ENCODE measurements around the gene GPC6. TPM values are rescaled to one million over a fixed set of nuclear protein-coding genes. Genes with fewer than 3 reads are reported as not detected.
A peak's percentile ranks its signal among the peaks of the same experiment; 100 is the strongest.

The GPC6 gene
- polyA plus RNA-seq, 1 donor from 2014 or later = 9.0 TPM

GRCh38 chr13:93502071-93502470 lies 275.5 kb downstream of the GPC6 start:
- H2AFZ ChIP-seq (ENCODE audit: low read depth, low read length) = no peak overlapping the region
- no peaks in the 10 kb centered on the region for H3K9me2 ChIP-seq (ENCODE audit: insufficient read depth, low read length)
- H3K9ac ChIP-seq (ENCODE audit: low read length) = no peak overlapping the region
- no peak overlapping the region for H3K4me3 ChIP-seq (ENCODE audit: low read length)
- H3K79me2 ChIP-seq (replicated peaks; ENCODE audit: insufficient read depth, low read length) = peaks cover 3% of the 10 kb centered on the region
- no peaks in the 10 kb centered on the region for H3K9me3 ChIP-seq (ENCODE audit: low read length)
- H3F3A ChIP-seq (ENCODE audit: insufficient read depth, low read length, poor library complexity, severe bottlenecking) = no peaks in the 10 kb centered on the region
- no peak overlapping the region for H3K27ac ChIP-seq (ENCODE audit: low read length)
- no peaks in the 10 kb centered on the region for H3K36me3 ChIP-seq (ENCODE audit: insufficient read depth, low read length)
- no peak overlapping the region for H3K4me2 ChIP-seq (ENCODE audit: low read length)
- no peaks in the 10 kb centered on the region for H4K20me1 ChIP-seq (ENCODE audit: insufficient read depth)
- TF ChIP-seq EZH2 (IDR thresholded peaks at IDR 0.05; ENCODE audit: borderline replicate concordance, insufficient read depth, low read length, poor library complexity, severe bottlenecking) (no peak), POLR2AphosphoS5 (IDR thresholded peaks at IDR 0.05) (no peak), REST (IDR thresholded peaks at IDR 0.05; ENCODE audit: borderline replicate concordance) (no peak), SMC3 (conservative IDR thresholded peaks at IDR 0.05; ENCODE audit: poor library complexity) (no peak), EP300 (conservative IDR thresholded peaks at IDR 0.05; ENCODE audit: poor library complexity, severe bottlenecking) (no peak), RAD21 (conservative IDR thresholded peaks at IDR 0.05) (no peak), MXI1 (conservative IDR thresholded peaks at IDR 0.05; ENCODE audit: poor library complexity, severe bottlenecking) (no peak), TAF1 (IDR thresholded peaks at IDR 0.05; ENCODE audit: low read depth) (no peak)
- TF ChIP-seq, protein P1, sequence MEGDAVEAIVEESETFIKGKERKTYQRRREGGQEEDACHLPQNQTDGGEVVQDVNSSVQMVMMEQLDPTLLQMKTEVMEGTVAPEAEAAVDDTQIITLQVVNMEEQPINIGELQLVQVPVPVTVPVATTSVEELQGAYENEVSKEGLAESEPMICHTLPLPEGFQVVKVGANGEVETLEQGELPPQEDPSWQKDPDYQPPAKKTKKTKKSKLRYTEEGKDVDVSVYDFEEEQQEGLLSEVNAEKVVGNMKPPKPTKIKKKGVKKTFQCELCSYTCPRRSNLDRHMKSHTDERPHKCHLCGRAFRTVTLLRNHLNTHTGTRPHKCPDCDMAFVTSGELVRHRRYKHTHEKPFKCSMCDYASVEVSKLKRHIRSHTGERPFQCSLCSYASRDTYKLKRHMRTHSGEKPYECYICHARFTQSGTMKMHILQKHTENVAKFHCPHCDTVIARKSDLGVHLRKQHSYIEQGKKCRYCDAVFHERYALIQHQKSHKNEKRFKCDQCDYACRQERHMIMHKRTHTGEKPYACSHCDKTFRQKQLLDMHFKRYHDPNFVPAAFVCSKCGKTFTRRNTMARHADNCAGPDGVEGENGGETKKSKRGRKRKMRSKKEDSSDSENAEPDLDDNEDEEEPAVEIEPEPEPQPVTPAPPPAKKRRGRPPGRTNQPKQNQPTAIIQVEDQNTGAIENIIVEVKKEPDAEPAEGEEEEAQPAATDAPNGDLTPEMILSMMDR (IDR thresholded peaks at IDR 0.05; ENCODE audit: poor library complexity, severe bottlenecking) = no peak
- H3K27me3 ChIP-seq (ENCODE audit: insufficient read depth, low read depth, low read length) = no peaks in the 10 kb centered on the region

GRCh38 chr13:93502987-93503615 lies 276.5 kb downstream of the GPC6 start:
- H3K4me3 ChIP-seq (ENCODE audit: low read length) = peak overlapping the region; percentile 12
- no peaks in the 10 kb centered on the region for H3K27me3 ChIP-seq (ENCODE audit: insufficient read depth, low read depth, low read length)
- no peaks in the 10 kb centered on the region for H3K9me2 ChIP-seq (ENCODE audit: insufficient read depth, low read length)
- H4K20me1 ChIP-seq (ENCODE audit: insufficient read depth) = no peaks in the 10 kb centered on the region
- H3K9me3 ChIP-seq (ENCODE audit: low read length) = no peaks in the 10 kb centered on the region
- H3K36me3 ChIP-seq (ENCODE audit: insufficient read depth, low read length) = no peaks in the 10 kb centered on the region
- TF ChIP-seq EP300 (conservative IDR thresholded peaks at IDR 0.05; ENCODE audit: poor library complexity, severe bottlenecking) = no peak
- no peak for TF ChIP-seq SMC3 (conservative IDR thresholded peaks at IDR 0.05; ENCODE audit: poor library complexity)
- TF ChIP-seq REST (IDR thresholded peaks at IDR 0.05; ENCODE audit: borderline replicate concordance) = no peak
- TF ChIP-seq TAF1 (IDR thresholded peaks at IDR 0.05; ENCODE audit: low read depth) = no peak
- no peak for TF ChIP-seq EZH2 (IDR thresholded peaks at IDR 0.05; ENCODE audit: borderline replicate concordance, insufficient read depth, low read length, poor library complexity, severe bottlenecking)
- no peak for TF ChIP-seq RAD21 (conservative IDR thresholded peaks at IDR 0.05)
- TF ChIP-seq MXI1 (conservative IDR thresholded peaks at IDR 0.05; ENCODE audit: poor library complexity, severe bottlenecking) = no peak
- TF ChIP-seq, protein P1 (IDR thresholded peaks at IDR 0.05; ENCODE audit: poor library complexity, severe bottlenecking) = no peak
- TF ChIP-seq POLR2AphosphoS5 (IDR thresholded peaks at IDR 0.05) = no peak
- no peaks in the 10 kb centered on the region for H3F3A ChIP-seq (ENCODE audit: insufficient read depth, low read length, poor library complexity, severe bottlenecking)
- peaks cover 3% of the 10 kb centered on the region for H3K79me2 ChIP-seq (replicated peaks; ENCODE audit: insufficient read depth, low read length)
- H3K27ac ChIP-seq (ENCODE audit: low read length) = peak overlapping the region; percentile 22
- no peak overlapping the region for H3K9ac ChIP-seq (ENCODE audit: low read length)
- no peak overlapping the region for H2AFZ ChIP-seq (ENCODE audit: low read depth, low read length)
- H3K4me2 ChIP-seq (ENCODE audit: low read length) = no peak overlapping the region

Measured in neural cell (in vitro differentiated cells).